Astrocyte of the hippocampus (primary cell): Measurements from ENCODE around the gene A1CF.
"Not testable (repeated sequence)": the region's sequence is repeated elsewhere in the genome, so short reads cannot be mapped to it uniquely, and the experiment has no call there.

ENCODE experiments used
- DNase-seq: peaks from one replicate; pipeline ENCODE4 v3.0.0; 2011; ENCODE audit warnings: low read depth, low spot score

A1CF gene

DNA sequence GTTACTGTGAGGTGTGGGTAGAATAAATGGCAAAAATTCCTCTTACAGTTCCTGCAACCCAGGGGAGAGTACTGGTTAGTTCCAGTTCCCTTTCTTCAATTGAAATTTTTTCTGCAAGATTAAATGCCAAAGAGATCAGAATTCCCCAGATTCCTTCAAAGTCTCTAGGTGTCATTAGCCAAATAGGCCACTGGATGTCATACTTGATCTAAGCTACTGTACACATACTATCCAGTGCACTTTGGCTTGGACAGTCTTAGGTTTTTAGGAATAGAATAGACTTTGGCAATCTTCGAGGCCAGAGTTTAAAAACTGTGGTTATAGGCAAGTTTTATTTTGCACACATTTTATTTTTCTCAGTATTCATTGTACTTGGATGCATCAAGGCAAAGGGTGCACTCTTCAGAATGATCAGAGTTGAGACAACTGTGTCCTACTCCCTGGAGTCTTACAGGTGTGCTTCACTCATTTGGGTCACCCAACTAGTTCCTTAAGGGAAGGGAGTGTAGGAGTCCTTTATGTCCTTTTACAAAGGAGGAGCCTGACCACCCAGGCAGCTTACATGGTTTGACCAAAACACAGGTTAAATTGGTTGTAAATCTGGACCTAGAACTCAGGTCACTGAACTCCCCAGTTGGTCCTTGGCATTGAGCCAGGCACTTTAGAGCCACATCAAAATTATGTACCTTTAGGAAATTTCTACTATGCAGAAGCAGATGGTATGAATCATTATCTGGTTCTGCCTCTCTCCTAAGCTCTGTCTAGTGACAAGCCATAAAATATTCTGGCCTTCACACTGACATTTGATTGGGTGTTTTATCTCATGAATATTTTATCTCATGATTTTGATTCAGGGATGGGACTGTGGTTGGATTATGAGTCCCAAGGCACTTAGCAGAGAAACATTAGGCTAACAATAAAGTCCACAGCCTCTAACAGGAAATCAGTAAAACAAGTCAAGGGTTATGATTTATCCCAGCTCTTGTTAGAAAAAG, 96.2 kb downstream of the A1CF start:
- peak; percentile 47 for DNase-seq

DNA sequence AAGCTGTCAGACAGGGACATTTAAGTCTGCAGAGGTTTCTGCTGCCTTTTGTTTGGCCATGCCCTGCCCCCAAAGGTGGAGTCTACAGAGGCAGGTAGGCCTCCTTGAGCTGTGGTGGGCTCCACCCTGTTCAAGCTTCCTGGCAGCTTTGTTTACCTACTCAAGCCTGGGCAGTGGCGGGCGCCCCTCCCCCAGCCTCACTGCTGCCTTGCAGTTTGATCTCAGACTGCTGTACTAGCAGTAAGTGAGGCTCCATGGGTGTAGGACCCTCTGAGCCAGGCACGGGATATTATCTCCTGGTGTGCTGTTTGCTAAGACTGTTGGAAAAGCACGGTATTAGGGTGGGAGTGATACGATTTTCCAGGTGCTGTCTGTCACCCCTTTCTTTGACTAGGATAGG, 97.5 kb downstream of the A1CF start:
- not testable (repeated sequence) for DNase-seq

DNA sequence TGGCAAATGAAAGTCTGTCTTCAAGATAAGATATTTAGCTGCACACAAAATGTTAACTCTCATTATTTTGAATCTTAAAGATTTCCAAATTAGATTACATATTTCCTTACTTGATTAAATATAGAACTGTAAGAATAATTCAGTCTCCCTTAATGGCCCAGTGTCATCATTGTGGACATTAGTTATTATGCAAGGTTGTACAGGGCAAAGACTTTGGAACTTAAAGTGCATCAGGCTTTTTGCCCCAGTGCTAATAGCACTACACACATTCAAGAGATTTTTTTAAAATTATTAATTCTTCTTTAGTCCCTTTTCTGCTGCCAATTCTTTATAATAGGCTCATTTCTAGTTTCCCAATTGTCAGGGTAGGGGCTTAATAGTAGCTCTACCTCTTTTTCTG, 103.4 kb downstream of the A1CF start:
- DNase-seq, result not testable (repeated sequence)

DNA sequence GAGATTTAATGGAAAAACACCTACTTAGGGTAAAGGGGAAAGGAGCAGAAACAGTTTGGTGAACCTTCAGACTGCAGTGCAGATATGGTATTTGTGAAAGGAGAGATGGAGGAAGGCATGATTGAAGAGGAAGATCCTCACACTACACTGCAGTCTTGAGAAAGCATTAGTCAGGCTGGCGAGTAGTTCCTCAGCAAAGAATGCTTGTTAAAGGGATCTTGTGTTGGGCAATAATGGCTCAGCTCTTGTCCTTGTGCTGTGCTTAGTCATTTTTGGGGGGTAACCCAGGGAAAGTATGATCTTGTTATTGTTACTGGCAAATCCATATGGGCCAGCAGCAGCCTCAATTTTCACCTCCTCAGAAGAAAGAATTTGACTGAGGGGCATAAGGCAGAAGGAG, 105.4 kb downstream of the A1CF start:
- DNase-seq, result not testable (repeated sequence)

DNA sequence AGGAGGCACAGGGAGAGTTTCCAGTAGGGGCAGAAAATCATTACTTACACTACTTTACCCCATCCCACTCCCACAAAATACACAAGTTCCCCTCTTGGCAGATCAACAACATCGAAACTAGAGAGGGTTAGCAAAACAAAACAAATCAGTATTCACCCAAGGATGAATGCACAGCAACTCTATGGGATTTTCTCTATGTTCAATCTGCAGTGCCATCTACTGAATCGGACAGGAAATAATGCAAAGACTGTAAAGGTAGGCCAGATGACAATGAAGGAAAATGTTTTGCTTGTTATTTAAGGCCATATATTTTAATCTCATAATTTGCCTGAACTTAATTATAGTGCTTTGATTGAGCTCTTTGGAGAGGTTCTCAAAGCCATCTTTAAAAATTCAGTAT, 110.6 kb downstream of the A1CF start:
- DNase-seq, result peak; percentile 2

DNA sequence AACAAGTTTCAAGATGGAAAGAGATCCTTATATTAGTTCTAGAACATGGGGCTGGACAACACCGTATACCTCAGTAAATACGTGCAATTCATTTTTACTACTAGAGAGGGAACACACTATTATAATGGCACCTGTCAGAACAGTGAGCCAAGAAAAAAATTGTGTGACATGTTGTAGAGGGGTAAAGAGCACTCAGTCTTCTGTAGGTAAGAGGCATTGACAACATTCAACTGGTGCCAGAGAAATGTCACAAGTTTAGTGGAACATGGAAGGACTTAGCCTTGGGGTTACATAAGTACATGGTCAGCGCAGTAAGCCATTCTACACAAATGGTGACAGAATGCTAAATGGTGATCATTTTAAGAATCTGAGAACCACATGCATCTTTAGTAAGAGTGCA, 113.4 kb downstream of the A1CF start:
- DNase-seq, result not testable (repeated sequence)

DNA sequence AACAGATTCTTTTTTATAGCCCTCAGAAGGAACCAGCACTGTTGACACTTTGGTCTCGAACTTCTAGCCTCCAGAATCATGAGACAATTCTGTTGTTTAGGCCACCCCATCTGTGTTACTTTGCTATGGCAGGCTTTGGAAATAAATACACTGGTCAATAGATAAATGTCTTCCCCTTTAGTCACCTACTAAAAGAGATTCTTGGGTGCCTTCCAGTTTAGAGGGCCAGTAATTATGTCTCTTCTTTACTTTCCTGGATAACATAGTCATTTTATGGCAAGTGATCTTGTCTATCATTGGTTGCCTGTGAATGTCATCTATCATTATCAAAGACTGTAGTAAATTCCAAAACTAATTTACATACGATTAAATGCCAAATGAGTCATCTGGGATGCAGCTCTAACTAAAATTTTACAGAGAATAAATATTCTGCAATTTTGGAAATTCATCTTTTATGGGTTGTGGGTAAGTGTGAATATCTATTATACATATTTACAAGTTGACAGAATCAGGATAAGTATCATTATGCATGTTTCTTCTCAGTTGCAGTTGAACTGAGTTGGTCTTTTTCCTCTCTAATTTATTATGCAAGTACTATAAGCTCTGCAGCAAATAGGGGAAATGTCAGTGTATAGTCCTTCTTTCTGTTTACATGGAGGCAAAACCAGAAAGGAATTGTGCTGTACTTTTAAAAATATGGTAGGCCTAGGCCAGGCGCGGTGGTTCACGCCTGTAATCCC, 118.5 kb downstream of the A1CF start:
- peak; percentile 31 for DNase-seq
